ENCODE measurements around the gene TNNC2. TPM values are rescaled to one million over a fixed set of nuclear protein-coding genes. Genes with fewer than 3 reads are reported as not detected.

TNNC2 gene
- total and polyA plus RNA-seq, 2 donors (not counting 3 experiments of a cell fraction or from before 2014, with no cell fraction given): 0.26 TPM; not detected in 1

DNA sequence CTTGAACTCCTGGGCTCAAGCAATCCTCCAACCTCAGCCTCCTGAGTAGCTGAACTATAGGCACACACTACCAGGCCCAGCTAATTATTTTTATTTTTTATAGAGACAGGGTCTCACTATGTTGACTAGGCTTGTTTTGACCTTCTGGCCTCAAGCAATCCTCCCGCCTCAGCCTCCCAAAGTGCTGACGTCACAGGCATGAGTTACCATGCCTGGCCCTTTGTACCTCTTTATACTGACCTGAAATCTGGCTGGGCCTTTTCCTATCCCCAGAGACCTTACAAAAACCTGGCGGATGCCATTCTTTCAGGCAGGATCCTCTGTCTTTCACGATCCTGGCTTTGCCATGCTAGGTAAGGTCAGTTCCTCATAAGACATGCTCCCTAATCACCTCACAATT lies 47.0 kb downstream of the TNNC2 start:
- BruUV-seq (replicated peaks): no TSS peak
- H4K20me1 ChIP-seq (replicated peaks; ENCODE audit: control insufficient read depth, extremely low read depth, insufficient read depth, low read length): no peaks in the 10 kb centered on the region
- no peak for FAIRE-seq
- no peak overlapping the region for H2AFZ ChIP-seq (ENCODE audit: low read depth, low read length)
- no peaks in the 10 kb centered on the region for H3K9me1 ChIP-seq (replicated peaks; ENCODE audit: control insufficient read depth, extremely low read depth, insufficient read depth, low read length)
- no peaks in the 10 kb centered on the region for H3K9me3 ChIP-seq (replicated peaks; ENCODE audit: control insufficient read depth, insufficient read depth, low read length)
- H3K36me3 ChIP-seq (ENCODE audit: control insufficient read depth in 2 of 2, extremely low read depth in 1 of 2, insufficient read depth in 2 of 2, low read length in 2 of 2): no peaks in the 10 kb centered on the region
- H3K4me3 ChIP-seq (replicated peaks in 1 of 3; ENCODE audit: insufficient read depth in 1 of 3, low read depth in 1 of 3, low read length in 3 of 3): no peak overlapping the region
- no peak overlapping the region for H3K4me2 ChIP-seq (ENCODE audit: insufficient read depth, low read length)
- no peak overlapping the region for H3K27ac ChIP-seq (ENCODE audit: insufficient read depth, low read depth, low read length)
- intact Hi-C loops (cut with micrococcal nuclease): no loop called here
- no peak for DNase-seq (ENCODE audit: low read depth, low spot score)
- H3K9ac ChIP-seq (replicated peaks; ENCODE audit: extremely low read depth, insufficient read depth, low read length): no peak overlapping the region
- CTCF ChIA-PET: interaction anchor here (1.0 to 2.3 kb wide), 5 partner anchors 9 to 489 kb away, joined by 3 to 26 read pairs (median 5); no protein-coding TSS in a partner anchor
- no peak for TF ChIP-seq MAX (IDR thresholded peaks at IDR 0.05; ENCODE audit: insufficient read depth, insufficient read length)
- TF ChIP-seq FOS (IDR thresholded peaks at IDR 0.05; ENCODE audit: borderline replicate concordance, insufficient read depth, low read length): no peak
- no peak for TF ChIP-seq POLR2A (IDR thresholded peaks at IDR 0.05; ENCODE audit: low read depth, low read length)
- no peak for TF ChIP-seq EZH2 (IDR thresholded peaks at IDR 0.05; ENCODE audit: borderline replicate concordance, low read depth, low read length, severe bottlenecking)
- TF ChIP-seq, protein P1, sequence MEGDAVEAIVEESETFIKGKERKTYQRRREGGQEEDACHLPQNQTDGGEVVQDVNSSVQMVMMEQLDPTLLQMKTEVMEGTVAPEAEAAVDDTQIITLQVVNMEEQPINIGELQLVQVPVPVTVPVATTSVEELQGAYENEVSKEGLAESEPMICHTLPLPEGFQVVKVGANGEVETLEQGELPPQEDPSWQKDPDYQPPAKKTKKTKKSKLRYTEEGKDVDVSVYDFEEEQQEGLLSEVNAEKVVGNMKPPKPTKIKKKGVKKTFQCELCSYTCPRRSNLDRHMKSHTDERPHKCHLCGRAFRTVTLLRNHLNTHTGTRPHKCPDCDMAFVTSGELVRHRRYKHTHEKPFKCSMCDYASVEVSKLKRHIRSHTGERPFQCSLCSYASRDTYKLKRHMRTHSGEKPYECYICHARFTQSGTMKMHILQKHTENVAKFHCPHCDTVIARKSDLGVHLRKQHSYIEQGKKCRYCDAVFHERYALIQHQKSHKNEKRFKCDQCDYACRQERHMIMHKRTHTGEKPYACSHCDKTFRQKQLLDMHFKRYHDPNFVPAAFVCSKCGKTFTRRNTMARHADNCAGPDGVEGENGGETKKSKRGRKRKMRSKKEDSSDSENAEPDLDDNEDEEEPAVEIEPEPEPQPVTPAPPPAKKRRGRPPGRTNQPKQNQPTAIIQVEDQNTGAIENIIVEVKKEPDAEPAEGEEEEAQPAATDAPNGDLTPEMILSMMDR (IDR thresholded peaks at IDR 0.05; ENCODE audit: extremely low read depth in 1 of 2, insufficient read depth in 1 of 2, low read depth in 1 of 2, low read length in 2 of 2): no peak
- no peak for TF ChIP-seq JUN (IDR thresholded peaks at IDR 0.05; ENCODE audit: borderline replicate concordance, insufficient read depth, insufficient read length, low read depth)
- TF ChIP-seq MYC (IDR thresholded peaks at IDR 0.05; ENCODE audit: low read depth, low read length): no peak
- TF ChIP-seq GATA2 (IDR thresholded peaks at IDR 0.05; ENCODE audit: insufficient read depth, insufficient read length, low read depth, low read length): no peak
- TF ChIP-seq POLR2AphosphoS5 (IDR thresholded peaks at IDR 0.05; ENCODE audit: insufficient read depth, low read depth, low read length): no peak
- POLR2A ChIA-PET: interaction anchor here (0.6 kb wide), 1 partner anchor 461 kb away, joined by 4 read pairs; no protein-coding TSS in a partner anchor
- peaks cover 32% of the 10 kb centered on the region for H3K4me1 ChIP-seq (ENCODE audit: control insufficient read depth, extremely low read depth, insufficient read depth, low read length)
- dilution Hi-C loops (cut with MboI; ENCODE audit: extremely low pct_ligation_motif_present, low sequenced_read_pairs): no loop called here
- H3K79me2 ChIP-seq (ENCODE audit: control insufficient read depth, insufficient read depth, low read length): no peaks in the 10 kb centered on the region
- peaks cover 0 to under 1% of the 10 kb centered on the region in 2 experiments for H3K27me3 ChIP-seq (ENCODE audit: control insufficient read depth in 2 of 2, insufficient read depth in 2 of 2, low read length in 2 of 2)

All from endothelial cell of umbilical vein (primary cell).